ENCODE data around the gene NRM.

DNA sequence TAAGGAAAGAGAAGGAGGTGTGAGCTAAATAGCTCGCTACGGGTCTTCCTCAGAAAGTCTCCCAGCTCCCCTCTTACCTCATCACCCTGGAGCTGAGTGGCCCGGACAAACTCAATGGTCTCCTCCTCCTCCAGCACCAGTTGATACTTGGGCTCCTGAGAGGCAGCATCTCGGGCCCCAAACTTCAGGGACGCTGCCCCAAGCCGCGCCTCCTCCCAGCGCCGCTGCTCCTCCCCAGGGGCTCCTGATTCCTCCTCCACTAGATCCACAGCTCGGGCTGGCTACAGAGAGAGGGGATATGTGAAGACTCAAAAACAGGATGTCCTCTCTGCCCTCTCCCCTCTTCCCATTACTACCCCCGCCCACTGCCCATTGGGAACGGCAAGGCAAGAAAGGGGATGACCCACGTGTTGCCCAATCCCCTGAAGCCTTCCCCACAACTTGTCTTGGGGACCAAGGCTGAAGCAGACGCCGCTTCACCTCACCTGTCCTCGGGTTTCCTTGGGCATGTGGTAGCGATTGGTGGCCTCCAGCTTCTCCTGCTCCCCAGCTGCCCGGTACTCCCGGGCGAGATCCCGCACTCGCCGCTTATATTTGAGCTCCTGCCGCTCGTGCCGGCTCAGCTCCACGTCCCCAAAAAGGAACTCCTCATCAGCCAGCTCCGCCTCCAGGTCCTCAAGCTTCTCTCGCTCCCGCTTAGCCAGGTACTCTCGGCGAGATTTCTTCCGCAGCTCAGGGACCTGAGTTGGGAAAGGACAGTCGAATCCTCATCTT, 25.6 kb downstream of the NRM start:
- TF ChIP-seq POLR2A (IDR thresholded peaks at IDR 0.05; ENCODE audit: low read depth, low read length) (no peak), TAF1 (IDR thresholded peaks at IDR 0.05; ENCODE audit: low read depth, low read length) (no peak), POLR2AphosphoS5 (IDR thresholded peaks at IDR 0.05; ENCODE audit: low read depth, low read length) (no peak), POU2F2 (IDR thresholded peaks at IDR 0.05; ENCODE audit: low read depth, low read length) (no peak), PAX5 (IDR thresholded peaks at IDR 0.05; ENCODE audit: insufficient read depth, low read length, severe bottlenecking) (no peak)
